Liver (tissue), 3 donors: ENCODE results near the gene ADIPOR1.

Experiments used
- JUND ChIP-seq, 2 donors: IDR thresholded peaks; 2 replicates each; pipeline ENCODE4 v1.6.1; 2016; ENCODE audit warnings: antibody characterized with exemption in 2 of 2
- RAD21 ChIP-seq, 2 donors: IDR thresholded peaks; 2 replicates each; pipeline ENCODE4 v1.6.1; 2016; ENCODE audit warnings: antibody characterized with exemption in 2 of 2, mild to moderate bottlenecking in 2 of 2
- RXRA ChIP-seq, 2 donors: IDR thresholded peaks; 2 replicates each; pipeline ENCODE4 v1.6.1; 2017 to 2018; ENCODE audit warnings: antibody characterized with exemption in 2 of 2, mild to moderate bottlenecking in 1 of 2
- TAF1 ChIP-seq: conservative IDR thresholded peaks from 2 replicates; pipeline ENCODE4 v1.6.1; 2016; ENCODE audit warnings: antibody characterized with exemption, mild to moderate bottlenecking
- TF ChIP-seq, protein P1 (sequence below): fragments of 150-350 bp; IDR thresholded peaks from 2 replicates; pipeline ENCODE4 v1.5.1; 2017; ENCODE audit warnings: improper control_type of control experiment, low read depth, low read length; ENCODE audit not compliant: missing input control
- TF ChIP-seq, protein P2 (sequence below): IDR thresholded peaks from 2 replicates; pipeline ENCODE4 v1.6.1; 2016; ENCODE audit warnings: antibody characterized with exemption, mild to moderate bottlenecking
- donor health status: healthy.
- donor health status: healthy.

DNA sequence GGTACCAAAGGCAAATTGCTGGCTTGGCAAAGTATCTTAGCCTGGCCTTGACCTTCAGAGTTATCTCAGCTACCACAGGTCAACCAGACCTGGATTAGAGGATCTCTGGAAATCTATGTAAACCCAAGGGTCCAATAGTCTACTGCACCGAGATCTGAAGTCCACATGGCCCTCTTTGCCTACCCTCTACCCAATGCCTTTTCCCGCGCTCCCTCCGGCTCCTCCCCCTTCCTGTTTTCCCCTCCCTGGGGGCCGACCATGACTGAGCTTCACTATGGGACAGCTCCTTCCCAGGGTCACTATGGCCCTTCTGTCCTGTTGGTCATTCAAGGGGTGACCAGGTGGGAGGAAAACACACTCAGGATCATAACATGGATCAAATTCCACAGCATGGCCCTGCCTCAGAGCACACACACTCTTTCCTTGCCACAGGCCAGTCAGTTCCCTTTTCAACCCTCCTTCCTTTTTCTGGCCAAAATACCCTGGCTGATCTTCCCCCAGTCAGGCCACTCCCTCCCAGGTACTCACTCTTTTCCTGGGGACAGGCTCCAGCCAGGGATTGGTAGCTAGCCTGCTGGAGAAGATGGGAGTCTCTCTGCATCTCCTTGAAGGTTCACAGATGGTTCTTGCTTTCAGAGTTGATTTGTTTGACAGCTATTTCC, 29.9 kb upstream of the ADIPOR1 start:
- TF ChIP-seq, protein P1, sequence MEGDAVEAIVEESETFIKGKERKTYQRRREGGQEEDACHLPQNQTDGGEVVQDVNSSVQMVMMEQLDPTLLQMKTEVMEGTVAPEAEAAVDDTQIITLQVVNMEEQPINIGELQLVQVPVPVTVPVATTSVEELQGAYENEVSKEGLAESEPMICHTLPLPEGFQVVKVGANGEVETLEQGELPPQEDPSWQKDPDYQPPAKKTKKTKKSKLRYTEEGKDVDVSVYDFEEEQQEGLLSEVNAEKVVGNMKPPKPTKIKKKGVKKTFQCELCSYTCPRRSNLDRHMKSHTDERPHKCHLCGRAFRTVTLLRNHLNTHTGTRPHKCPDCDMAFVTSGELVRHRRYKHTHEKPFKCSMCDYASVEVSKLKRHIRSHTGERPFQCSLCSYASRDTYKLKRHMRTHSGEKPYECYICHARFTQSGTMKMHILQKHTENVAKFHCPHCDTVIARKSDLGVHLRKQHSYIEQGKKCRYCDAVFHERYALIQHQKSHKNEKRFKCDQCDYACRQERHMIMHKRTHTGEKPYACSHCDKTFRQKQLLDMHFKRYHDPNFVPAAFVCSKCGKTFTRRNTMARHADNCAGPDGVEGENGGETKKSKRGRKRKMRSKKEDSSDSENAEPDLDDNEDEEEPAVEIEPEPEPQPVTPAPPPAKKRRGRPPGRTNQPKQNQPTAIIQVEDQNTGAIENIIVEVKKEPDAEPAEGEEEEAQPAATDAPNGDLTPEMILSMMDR, result no peak
- TF ChIP-seq RXRA (IDR thresholded peaks at IDR 0.05) (no peak), TAF1 (no peak), RAD21 (IDR thresholded peaks at IDR 0.05) (no peak), JUND (IDR thresholded peaks at IDR 0.05) (no peak)
- TF ChIP-seq, protein P2, sequence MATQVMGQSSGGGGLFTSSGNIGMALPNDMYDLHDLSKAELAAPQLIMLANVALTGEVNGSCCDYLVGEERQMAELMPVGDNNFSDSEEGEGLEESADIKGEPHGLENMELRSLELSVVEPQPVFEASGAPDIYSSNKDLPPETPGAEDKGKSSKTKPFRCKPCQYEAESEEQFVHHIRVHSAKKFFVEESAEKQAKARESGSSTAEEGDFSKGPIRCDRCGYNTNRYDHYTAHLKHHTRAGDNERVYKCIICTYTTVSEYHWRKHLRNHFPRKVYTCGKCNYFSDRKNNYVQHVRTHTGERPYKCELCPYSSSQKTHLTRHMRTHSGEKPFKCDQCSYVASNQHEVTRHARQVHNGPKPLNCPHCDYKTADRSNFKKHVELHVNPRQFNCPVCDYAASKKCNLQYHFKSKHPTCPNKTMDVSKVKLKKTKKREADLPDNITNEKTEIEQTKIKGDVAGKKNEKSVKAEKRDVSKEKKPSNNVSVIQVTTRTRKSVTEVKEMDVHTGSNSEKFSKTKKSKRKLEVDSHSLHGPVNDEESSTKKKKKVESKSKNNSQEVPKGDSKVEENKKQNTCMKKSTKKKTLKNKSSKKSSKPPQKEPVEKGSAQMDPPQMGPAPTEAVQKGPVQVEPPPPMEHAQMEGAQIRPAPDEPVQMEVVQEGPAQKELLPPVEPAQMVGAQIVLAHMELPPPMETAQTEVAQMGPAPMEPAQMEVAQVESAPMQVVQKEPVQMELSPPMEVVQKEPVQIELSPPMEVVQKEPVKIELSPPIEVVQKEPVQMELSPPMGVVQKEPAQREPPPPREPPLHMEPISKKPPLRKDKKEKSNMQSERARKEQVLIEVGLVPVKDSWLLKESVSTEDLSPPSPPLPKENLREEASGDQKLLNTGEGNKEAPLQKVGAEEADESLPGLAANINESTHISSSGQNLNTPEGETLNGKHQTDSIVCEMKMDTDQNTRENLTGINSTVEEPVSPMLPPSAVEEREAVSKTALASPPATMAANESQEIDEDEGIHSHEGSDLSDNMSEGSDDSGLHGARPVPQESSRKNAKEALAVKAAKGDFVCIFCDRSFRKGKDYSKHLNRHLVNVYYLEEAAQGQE, result no peak
